HEK293 (cell line): Measurements from ENCODE around the gene SMC3.

Experiments
- CTCF ChIA-PET: fragments of 350-600 bp; formaldehyde crosslinking; extraction: SDS; loops from one replicate; lab custom pipeline; 2021; ENCODE audit warnings: antibody characterized with exemption; lab: Yijun Ruan, JAX
- POLR2A ChIA-PET: fragments of 300-600 bp; formaldehyde crosslinking; extraction: SDS; loops from one replicate; lab custom pipeline; 2020; ENCODE audit warnings: antibody characterized with exemption, inconsistent platforms; lab: Yijun Ruan, JAX
- H3K27ac ChIP-seq: fragments of 200-500 bp; sonication (Bioruptor generic); 2 replicates; pipeline ENCODE4 v1.5.1; 2014; ENCODE audit warnings: low read depth, low read length, control low read depth, inconsistent platforms; ENCODE audit errors: extremely low read depth
- H3K36me3 ChIP-seq, 2 experiments: fragments of 200-500 bp in 1 of 2; sonication (Bioruptor generic) in 1 of 2; 1 replicate in 1 of 2; 2 replicates in 1 of 2; pipeline ENCODE4 v1.5.1; 2014 to 2017; ENCODE audit warnings: inconsistent platforms in 2 of 2, low read length in 2 of 2; ENCODE audit not compliant: control insufficient read depth in 2 of 2, insufficient read depth in 1 of 2
- H3K4me1 ChIP-seq: fragments of 200-500 bp; sonication (Bioruptor generic); 2 replicates; pipeline ENCODE4 v1.5.1; 2014; ENCODE audit warnings: mild to moderate bottlenecking, low read length, inconsistent platforms; ENCODE audit not compliant: control insufficient read depth, insufficient read depth
- H3K4me3 ChIP-seq: 2 replicates; pipeline ENCODE4 v1.5.1; 2011; ENCODE audit warnings: low read depth, mild to moderate bottlenecking, control low read depth, low read length, moderate library complexity
- H3K9me3 ChIP-seq: fragments of 200-500 bp; sonication (Bioruptor generic); 2 replicates; pipeline ENCODE4 v1.5.1; 2014; ENCODE audit warnings: low read depth, low read length, inconsistent platforms; ENCODE audit not compliant: control insufficient read depth, insufficient read depth
- ATF2 ChIP-seq: fragments of 450-650 bp; formaldehyde crosslinking; IDR thresholded peaks from 2 replicates; pipeline ENCODE4 v1.5.1; 2016; ENCODE audit warnings: missing biosample characterization, missing genetic modification characterization, low read depth
- EGR2 ChIP-seq: fragments of 450-650 bp; formaldehyde crosslinking; IDR thresholded peaks from 2 replicates; pipeline ENCODE4 v1.5.1; 2016; ENCODE audit warnings: low read depth, missing biosample characterization, missing genetic modification characterization
- HOXA7 ChIP-seq: sonication (generic); formaldehyde crosslinking; IDR thresholded peaks from 2 replicates; pipeline ENCODE4 v1.8.1; 2022; ENCODE audit warnings: missing genetic modification reagents, borderline replicate concordance
- KLF8 ChIP-seq: fragments of 450-650 bp; formaldehyde crosslinking; IDR thresholded peaks from 2 replicates; pipeline ENCODE4 v1.5.1; 2016; ENCODE audit warnings: missing biosample characterization, missing genetic modification characterization
- MEIS1 ChIP-seq: sonication (generic); formaldehyde crosslinking; IDR thresholded peaks from 2 replicates; pipeline ENCODE4 v1.8.1; 2022; ENCODE audit warnings: missing genetic modification reagents, mild to moderate bottlenecking, borderline replicate concordance
- TSHZ1 ChIP-seq: fragments of 450-650 bp; formaldehyde crosslinking; IDR thresholded peaks from 2 replicates; pipeline ENCODE4 v1.5.1; 2016; ENCODE audit warnings: missing biosample characterization, missing genetic modification characterization, borderline replicate concordance
- ZFHX2 ChIP-seq: fragments of 450-650 bp; formaldehyde crosslinking; conservative IDR thresholded peaks from 2 replicates; pipeline ENCODE4 v1.5.1; 2016; ENCODE audit warnings: missing biosample characterization, missing genetic modification characterization
- ZNF148 ChIP-seq: fragments of 450-650 bp; formaldehyde crosslinking; IDR thresholded peaks from 2 replicates; pipeline ENCODE4 v1.5.0; 2017; ENCODE audit warnings: missing biosample characterization, missing genetic modification characterization, borderline replicate concordance
- ZNF19 ChIP-seq: fragments of 450-650 bp; formaldehyde crosslinking; IDR thresholded peaks from 2 replicates; pipeline ENCODE4; 2016; ENCODE audit warnings: missing biosample characterization, missing genetic modification characterization, low read depth
- ZNF211 ChIP-seq: fragments of 450-650 bp; formaldehyde crosslinking; IDR thresholded peaks from 2 replicates; pipeline ENCODE4 v1.5.1; 2016; ENCODE audit warnings: low read depth, missing biosample characterization, missing genetic modification characterization
- ZNF214 ChIP-seq: fragments of 450-650 bp; formaldehyde crosslinking; IDR thresholded peaks from 2 replicates; pipeline ENCODE4 v1.5.1; 2017; ENCODE audit warnings: missing biosample characterization, mild to moderate bottlenecking, missing genetic modification characterization, borderline replicate concordance
- ZNF223 ChIP-seq: fragments of 450-650 bp; formaldehyde crosslinking; IDR thresholded peaks from 2 replicates; pipeline ENCODE4 v1.5.1; 2016; ENCODE audit warnings: missing biosample characterization, missing genetic modification characterization
- ZNF366 ChIP-seq: fragments of 450-650 bp; formaldehyde crosslinking; conservative IDR thresholded peaks from 2 replicates; pipeline ENCODE4 v1.5.1; 2016; ENCODE audit warnings: missing biosample characterization, missing genetic modification characterization
- ZNF692 ChIP-seq: fragments of 450-650 bp; formaldehyde crosslinking; IDR thresholded peaks from 2 replicates; pipeline ENCODE4 v1.5.1; 2016; ENCODE audit warnings: missing biosample characterization, missing genetic modification characterization
- ZNF792 ChIP-seq: fragments of 450-650 bp; formaldehyde crosslinking; IDR thresholded peaks from 2 replicates; pipeline ENCODE4 v1.5.1; 2016; ENCODE audit warnings: missing biosample characterization, missing genetic modification characterization
- ZSCAN5A ChIP-seq: fragments of 450-650 bp; formaldehyde crosslinking; IDR thresholded peaks from 2 replicates; pipeline ENCODE4 v1.5.1; 2016; ENCODE audit warnings: missing biosample characterization, missing genetic modification characterization
- ZXDB ChIP-seq: fragments of 450-650 bp; formaldehyde crosslinking; IDR thresholded peaks from 2 replicates; pipeline ENCODE4 v1.5.1; 2016; ENCODE audit warnings: missing biosample characterization, missing genetic modification characterization

Gene SMC3

GRCh38 chr10:110562348-110562747 lies 5.1 kb upstream of the SMC3 start (continued):
- no peak for TF ChIP-seq TSHZ1

GRCh38 chr10:110563132-110563531 lies 4.4 kb upstream of the SMC3 start:
- Histone ChIP-seq H3K27ac (no peak overlapping the region), H3K4me1 (0 out of 2 replicates have a peak, but pooled peaks cover 3% of the 10 kb centered on the region), H3K9me3 (no peaks in the 10 kb centered on the region), H3K4me3 (no peak overlapping the region), H3K36me3 (no peaks in the 10 kb centered on the region)
- TF ChIP-seq ZNF792 (no peak), ZFHX2 (tag by site-specific recombination) (0 out of 2 replicates have a peak, but pooled peaks have one; percentile 18), ZNF214 (tag by site-specific recombination) (no peak), ZNF366 (no peak), ZNF19 (tag by site-specific recombination) (no peak), EGR2 (tag by site-specific recombination) (peak; percentile 44; the same call in 1 of the 2 replicates), ZNF692 (tag by site-specific recombination) (no peak), ZSCAN5A (no peak), ZXDB (tag by site-specific recombination) (no peak)
- POLR2A ChIA-PET: interaction anchor here (1.1 to 1.2 kb wide), 2 partner anchors 258 kb away, joined by 3 to 5 read pairs; partner anchors contain the start of gene SMNDC1
- CTCF ChIA-PET: interaction anchor here (0.9 to 3.5 kb wide), 2 partner anchors 17 to 258 kb away, joined by 3 to 16 read pairs; no protein-coding TSS in a partner anchor

- H3K4me1 ChIP-seq: peaks cover 20% of the 10 kb centered on the region; the same call in 1 of the 2 replicates
- H3K9me3 ChIP-seq: no peaks in the 10 kb centered on the region
- ChIA-PET CTCF (interaction anchor here (0.5 to 0.6 kb wide), 3 partner anchors 83 to 723 kb away, joined by 3 to 4 read pairs (median 3); no protein-coding TSS in a partner anchor), POLR2A (interaction anchor here (1.5 kb wide), 1 partner anchor 155 kb away, joined by 3 read pairs; no protein-coding TSS in a partner anchor)
- peaks cover 9 to 15% of the 10 kb centered on the region in 2 experiments; a peak in 2 of 3 replicates for H3K36me3 ChIP-seq
- H3K4me3 ChIP-seq: peak overlapping the region; percentile 34
- H3K27ac ChIP-seq: peak overlapping the region; percentile 99
- no peak for TF ChIP-seq ZNF211 (tag by site-specific recombination)
- TF ChIP-seq HOXA7 (CRISPR knock-in tag): no peak
- TF ChIP-seq KLF8: no peak
- TF ChIP-seq MEIS1: no peak
- TF ChIP-seq ZNF223 (tag by site-specific recombination): no peak
- peak; percentile 55 for TF ChIP-seq ZXDB (tag by site-specific recombination)
- TF ChIP-seq ZNF148 (tag by site-specific recombination): no peak
- TF ChIP-seq ATF2 (tag by site-specific recombination): no peak
These were observed 859 bp upstream of the SMC3 start for GRCh38 chr10:110566472-110567200.
